Activated CD8-positive, alpha-beta T cell treated with anti-CD3 and anti-CD28 coated beads for 36 hours (primary cell): Measurements from ENCODE around the gene NRG3. TPM values are rescaled to one million over a fixed set of nuclear protein-coding genes. Genes with fewer than 3 reads are reported as not detected.

Source experiments
- ATAC-seq: fragments of 200-7000 bp; cut with Tn5 transposase; one replicate; pipeline ENCODE4 v1.10.0; 2021; ENCODE audit warnings: mild to moderate bottlenecking, moderate library complexity
- CTCF ChIA-PET: fragments of 350-600 bp; sonication (Branson Sonifier 250); formaldehyde crosslinking; loops from one replicate; lab custom pipeline; 2021; ENCODE audit warnings: antibody characterized with exemption; lab: Charles Lee
- POLR2A ChIA-PET: fragments of 350-600 bp; sonication (Branson Sonifier 250); formaldehyde crosslinking; loops from one replicate; lab custom pipeline; 2021; ENCODE audit warnings: antibody characterized with exemption; lab: Charles Lee
- DNase-seq: peaks from one replicate; pipeline ENCODE4 v3.0.0-alpha.2; 2020
- H3K27ac Mint-ChIP-seq: one replicate; pipeline ENCODE4 v1.8.0; 2021; ENCODE audit warnings: mild to moderate bottlenecking, mixed read lengths
- H3K27me3 Mint-ChIP-seq: one replicate; pipeline ENCODE4 v1.8.0; 2021; ENCODE audit warnings: mixed read lengths
- H3K36me3 Mint-ChIP-seq: one replicate; pipeline ENCODE4 v1.8.0; 2021; ENCODE audit warnings: low read depth, mixed read lengths
- H3K4me1 Mint-ChIP-seq: one replicate; pipeline ENCODE4 v1.8.0; 2021; ENCODE audit warnings: low read depth, mixed read lengths
- H3K4me3 Mint-ChIP-seq: one replicate; pipeline ENCODE4 v1.8.0; 2021; ENCODE audit warnings: mild to moderate bottlenecking, moderate library complexity, mixed read lengths
- H3K9me3 Mint-ChIP-seq: one replicate; pipeline ENCODE4 v1.8.0; 2021; ENCODE audit warnings: mixed read lengths
- CTCF ChIP-seq: fragments of 200-600 bp; IDR thresholded peaks from one replicate; pipeline ENCODE4 v1.8.0; 2022; ENCODE audit warnings: antibody characterized with exemption, mild to moderate bottlenecking
- intact Hi-C: fragments of 100-400 bp; cut with micrococcal nuclease; formaldehyde crosslinking; loops from one replicate; pipeline ENCODE4 v1.10.0; 2022
- total RNA-seq, 2 experiments: library from RNA; stranded (reverse); gene quantifications; one replicate each; pipeline ENCODE4 v1.2.3, GENCODE V29; 2021

NRG3 gene
- total RNA-seq, 2 experiments from 2014 or later: not detected

GRCh38 chr10:81847675-81848074 lies 27.3 kb upstream of the NRG3 start:
- DNase-seq: no peak
- no peaks in the 10 kb centered on the region for H3K36me3 Mint-ChIP-seq
- intact Hi-C loops: no loop called here
- POLR2A ChIA-PET: no interaction called here
- H3K4me3 Mint-ChIP-seq: no peak overlapping the region
- H3K27me3 Mint-ChIP-seq: peaks cover 3% of the 10 kb centered on the region
- H3K27ac Mint-ChIP-seq: no peak overlapping the region
- ATAC-seq: no peak
- CTCF ChIA-PET: interaction anchor here (0.6 to 0.9 kb wide), 2 partner anchors 388 to 1146 kb away, joined by 3 read pairs; no protein-coding TSS in a partner anchor
- H3K4me1 Mint-ChIP-seq: no peaks in the 10 kb centered on the region
- no peaks in the 10 kb centered on the region for H3K9me3 Mint-ChIP-seq
- no peak for TF ChIP-seq CTCF

- no peak for TF ChIP-seq CTCF
- Mint-ChIP-seq H3K27ac (no peak overlapping the region), H3K27me3 (peaks cover 3% of the 10 kb centered on the region), H3K36me3 (no peaks in the 10 kb centered on the region), H3K4me1 (no peaks in the 10 kb centered on the region), H3K9me3 (no peaks in the 10 kb centered on the region), H3K4me3 (no peak overlapping the region)
- ChIA-PET POLR2A (no interaction called here), CTCF (no interaction called here)
- intact Hi-C loops: no loop called here
- ATAC-seq (no peak), DNase-seq (no peak)
Observed at GRCh38 chr10:81848514-81848913, 26.5 kb upstream of the NRG3 start.

GRCh38 chr10:81848931-81849330 lies 26.1 kb upstream of the NRG3 start:
- H3K27ac Mint-ChIP-seq: no peak overlapping the region
- intact Hi-C loops: no loop called here
- ATAC-seq: no peak
- H3K27me3 Mint-ChIP-seq: peaks cover 1% of the 10 kb centered on the region
- H3K4me1 Mint-ChIP-seq: no peaks in the 10 kb centered on the region
- no peaks in the 10 kb centered on the region for H3K36me3 Mint-ChIP-seq
- no peaks in the 10 kb centered on the region for H3K9me3 Mint-ChIP-seq
- ChIA-PET POLR2A (no interaction called here), CTCF (no interaction called here)
- DNase-seq: no peak
- TF ChIP-seq CTCF: no peak
- no peak overlapping the region for H3K4me3 Mint-ChIP-seq

- Mint-ChIP-seq H3K27ac (no peak overlapping the region), H3K27me3 (peaks cover 2% of the 10 kb centered on the region), H3K36me3 (no peaks in the 10 kb centered on the region), H3K9me3 (peaks cover 6% of the 10 kb centered on the region), H3K4me3 (no peak overlapping the region), H3K4me1 (no peaks in the 10 kb centered on the region)
- ChIA-PET POLR2A (no interaction called here), CTCF (no interaction called here)
- intact Hi-C loops: no loop called here
- TF ChIP-seq CTCF: no peak
- DNase-seq: no peak
- no peak for ATAC-seq
Observed at GRCh38 chr10:81862596-81862995, 12.4 kb upstream of the NRG3 start.

DNA sequence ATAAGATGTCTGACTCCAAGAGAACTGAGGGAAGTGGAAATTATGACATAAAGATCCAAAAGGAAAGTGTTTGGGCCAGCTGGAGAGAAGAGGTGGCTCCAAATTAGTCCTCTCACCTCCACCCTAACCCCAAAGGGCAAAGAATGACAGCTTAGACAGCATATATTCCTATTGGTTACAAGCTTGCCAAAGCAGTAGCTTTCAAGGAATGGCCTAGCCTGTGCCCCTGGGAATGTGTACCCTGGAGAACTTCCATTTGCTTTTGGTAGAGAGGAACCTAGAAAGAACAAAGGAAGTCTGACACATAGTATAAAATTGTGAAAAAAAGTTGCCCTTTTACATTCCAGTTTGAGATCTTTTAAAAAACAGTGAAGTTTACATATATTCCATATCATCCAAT lies 11.2 kb upstream of the NRG3 start:
- Mint-ChIP-seq H3K27me3 (peaks cover 2% of the 10 kb centered on the region), H3K36me3 (no peaks in the 10 kb centered on the region), H3K27ac (no peak overlapping the region), H3K9me3 (peaks cover 6% of the 10 kb centered on the region), H3K4me1 (no peaks in the 10 kb centered on the region), H3K4me3 (no peak overlapping the region)
- intact Hi-C loops: no loop called here
- CTCF ChIA-PET: no interaction called here
- POLR2A ChIA-PET: no interaction called here
- TF ChIP-seq CTCF: no peak
- DNase-seq (no peak), ATAC-seq (no peak)
